NCI-H1048 (cell line): ENCODE data around the gene RAB3D.
"Not testable (repeated sequence)": the region's sequence is repeated elsewhere in the genome, so short reads cannot be mapped to it uniquely, and the experiment has no call there.

Experiments used
- DNase-seq: peaks from one replicate; lab custom pipeline; 2025; lab: John Stamatoyannopoulos, UW

RAB3D gene

GRCh38 chr19:11339254-11340098 is at the start of gene RAB3D:
RAB3D (minus strand) TSS chr19:11339657; CDS start chr19:11337399, 2,258 bp downstream.
- DNase-seq, result peak; percentile 79

GRCh38 chr19:11387162-11388034 is 47.9 kb upstream of the RAB3D start:
- no peak for DNase-seq

GRCh38 chr19:11384778-11385129 is 45.3 kb upstream of the RAB3D start:
- DNase-seq, result no peak

- no peak for DNase-seq
Measured at GRCh38 chr19:11383706-11384048, 44.2 kb upstream of the RAB3D start.

GRCh38 chr19:11382898-11383705 is 43.6 kb upstream of the RAB3D start:
- DNase-seq, result no peak

GRCh38 chr19:11380653-11381537 is 41.4 kb upstream of the RAB3D start:
- DNase-seq, result peak; percentile 89

GRCh38 chr19:11379857-11380350 is 40.4 kb upstream of the RAB3D start:
- no peak for DNase-seq

GRCh38 chr19:11379269-11379845 is 39.9 kb upstream of the RAB3D start:
- not testable (repeated sequence) for DNase-seq

- no peak for DNase-seq
Measured at GRCh38 chr19:11378319-11379189, 39.1 kb upstream of the RAB3D start.

GRCh38 chr19:11377756-11378155 is 38.3 kb upstream of the RAB3D start:
- DNase-seq, result no peak

GRCh38 chr19:11377237-11377636 is 37.8 kb upstream of the RAB3D start:
- DNase-seq, result no peak

- no peak for DNase-seq
Measured at GRCh38 chr19:11375143-11375948, 35.9 kb upstream of the RAB3D start.

- peak; percentile 98 for DNase-seq
Measured at GRCh38 chr19:11374433-11375142, 35.1 kb upstream of the RAB3D start, which contains the start of gene SWSAP1. SWSAP1 (plus strand) TSS chr19:11374666; CDS start chr19:11374681, 15 bp downstream.

GRCh38 chr19:11373885-11374432 is 34.5 kb upstream of the RAB3D start:
- DNase-seq, result no peak

GRCh38 chr19:11373166-11373884 is 33.9 kb upstream of the RAB3D start:
- peak; percentile 32 for DNase-seq

GRCh38 chr19:11370744-11371143 is 31.3 kb upstream of the RAB3D start:
- no peak for DNase-seq

GRCh38 chr19:11367528-11367927 is 28.1 kb upstream of the RAB3D start:
- DNase-seq, result no peak
